DND-41 (cell line): ENCODE data around the gene CDK3.

ENCODE experiments used
- ATAC-seq: fragments of 200-7000 bp; cut with Tn5 transposase; 3 replicates; pipeline ENCODE4 v1.9.1; 2021; ENCODE audit warnings: low read depth; ENCODE audit not compliant: insufficient read depth
- DNase-seq: peaks from one replicate; pipeline ENCODE4 v3.0.0-alpha.2; 2020
- H2AFZ ChIP-seq: 2 replicates; pipeline ENCODE4 v1.6.0; 2012; ENCODE audit warnings: low read depth, low read length
- H3K27ac ChIP-seq: 2 replicates; pipeline ENCODE4 v1.5.1; 2012; ENCODE audit warnings: low read length, inconsistent platforms
- H3K27me3 ChIP-seq: fragments of 200-600 bp; sonication (generic); 2 replicates; pipeline ENCODE4 v1.6.0; 2012; ENCODE audit warnings: low read length, mild to moderate bottlenecking, inconsistent platforms; ENCODE audit not compliant: insufficient read depth, poor library complexity
- H3K36me3 ChIP-seq: 2 replicates; pipeline ENCODE4 v1.5.1; 2012; ENCODE audit warnings: low read length, inconsistent platforms; ENCODE audit not compliant: insufficient read depth
- H3K4me1 ChIP-seq: 2 replicates; pipeline ENCODE4 v1.5.1; 2012; ENCODE audit warnings: mild to moderate bottlenecking, low read length; ENCODE audit not compliant: insufficient read depth
- H3K4me2 ChIP-seq: 2 replicates; pipeline ENCODE4 v1.6.0; 2012; ENCODE audit warnings: mild to moderate bottlenecking, moderate library complexity, low read length, inconsistent platforms; ENCODE audit not compliant: insufficient read depth
- H3K4me3 ChIP-seq, 2 experiments: fragments of 200-600 bp in 1 of 2; shearing (Covaris generic) in 1 of 2; 2 replicates each; pipeline ENCODE4 v1.5.1; 2012 to 2016; ENCODE audit warnings: inconsistent platforms in 2 of 2, low read length in 2 of 2, mild to moderate bottlenecking in 2 of 2, low read depth in 1 of 2, moderate library complexity in 1 of 2
- H3K79me2 ChIP-seq: 2 replicates; pipeline ENCODE4 v1.6.0; 2012; ENCODE audit warnings: low read length, inconsistent platforms; ENCODE audit not compliant: insufficient read depth
- H3K9ac ChIP-seq: 2 replicates; pipeline ENCODE4 v1.6.0; 2012; ENCODE audit warnings: low read depth, mild to moderate bottlenecking, inconsistent platforms, low read length, moderate library complexity
- H3K9me3 ChIP-seq: 2 replicates; pipeline ENCODE4 v1.5.1; 2012; ENCODE audit warnings: low read length, moderate library complexity, mild to moderate bottlenecking, inconsistent platforms; ENCODE audit not compliant: insufficient read depth, severe bottlenecking
- H4K20me1 ChIP-seq: 2 replicates; pipeline ENCODE4 v1.6.0; 2012; ENCODE audit warnings: low read length; ENCODE audit not compliant: insufficient read depth
- EZH2 ChIP-seq: IDR thresholded peaks from 3 replicates; pipeline ENCODE4 v1.6.1; 2012; ENCODE audit warnings: borderline replicate concordance, low read depth, mild to moderate bottlenecking, moderate library complexity, low read length, inconsistent platforms; ENCODE audit not compliant: severe bottlenecking
- TF ChIP-seq, protein P1 (sequence below): IDR thresholded peaks from 2 replicates; pipeline ENCODE4 v1.5.1; 2012; ENCODE audit warnings: borderline replicate concordance, low read length, moderate library complexity, mild to moderate bottlenecking; ENCODE audit not compliant: poor library complexity, severe bottlenecking; ENCODE audit errors: extremely low read depth

Gene CDK3

DNA sequence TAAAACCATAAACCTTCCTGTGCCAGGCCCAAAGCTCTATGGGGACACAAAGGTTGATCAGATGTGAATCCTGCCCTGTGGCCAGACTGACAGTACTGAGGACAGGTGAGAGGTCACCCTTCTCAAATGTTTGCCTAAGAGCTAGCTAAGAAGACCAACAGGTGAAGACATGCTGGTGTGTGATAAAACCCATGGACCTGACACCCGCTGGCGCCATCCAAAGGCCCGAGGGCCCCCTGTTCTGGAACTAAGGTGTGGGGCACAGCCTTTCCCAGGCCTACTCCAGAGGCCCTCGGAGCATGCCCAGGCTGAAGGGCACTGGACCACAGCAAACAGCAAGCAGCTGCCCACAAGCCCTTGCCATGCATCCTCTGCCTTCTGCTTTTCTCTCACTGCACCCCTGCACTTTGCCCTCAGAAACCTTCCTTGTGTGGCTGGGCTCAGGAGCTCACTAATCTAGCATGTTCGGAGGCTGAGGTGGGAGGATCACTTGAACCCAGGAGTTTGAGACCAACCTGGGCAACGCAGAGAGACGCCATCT is 5.2 kb upstream of the CDK3 start:
- no peak overlapping the region for H2AFZ ChIP-seq
- TF ChIP-seq, protein P1, sequence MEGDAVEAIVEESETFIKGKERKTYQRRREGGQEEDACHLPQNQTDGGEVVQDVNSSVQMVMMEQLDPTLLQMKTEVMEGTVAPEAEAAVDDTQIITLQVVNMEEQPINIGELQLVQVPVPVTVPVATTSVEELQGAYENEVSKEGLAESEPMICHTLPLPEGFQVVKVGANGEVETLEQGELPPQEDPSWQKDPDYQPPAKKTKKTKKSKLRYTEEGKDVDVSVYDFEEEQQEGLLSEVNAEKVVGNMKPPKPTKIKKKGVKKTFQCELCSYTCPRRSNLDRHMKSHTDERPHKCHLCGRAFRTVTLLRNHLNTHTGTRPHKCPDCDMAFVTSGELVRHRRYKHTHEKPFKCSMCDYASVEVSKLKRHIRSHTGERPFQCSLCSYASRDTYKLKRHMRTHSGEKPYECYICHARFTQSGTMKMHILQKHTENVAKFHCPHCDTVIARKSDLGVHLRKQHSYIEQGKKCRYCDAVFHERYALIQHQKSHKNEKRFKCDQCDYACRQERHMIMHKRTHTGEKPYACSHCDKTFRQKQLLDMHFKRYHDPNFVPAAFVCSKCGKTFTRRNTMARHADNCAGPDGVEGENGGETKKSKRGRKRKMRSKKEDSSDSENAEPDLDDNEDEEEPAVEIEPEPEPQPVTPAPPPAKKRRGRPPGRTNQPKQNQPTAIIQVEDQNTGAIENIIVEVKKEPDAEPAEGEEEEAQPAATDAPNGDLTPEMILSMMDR = no peak
- no peak for TF ChIP-seq EZH2
- no peaks in the 10 kb centered on the region for H3K9me3 ChIP-seq
- no peak overlapping the region for H3K27ac ChIP-seq
- DNase-seq = no peak
- H4K20me1 ChIP-seq = no peaks in the 10 kb centered on the region
- H3K9ac ChIP-seq = no peak overlapping the region
- no peaks in the 10 kb centered on the region for H3K4me1 ChIP-seq
- no peak for ATAC-seq
- no peak overlapping the region for H3K4me3 ChIP-seq
- H3K79me2 ChIP-seq = no peaks in the 10 kb centered on the region
- peaks cover 14% of the 10 kb centered on the region; the same call in 1 of the 2 replicates for H3K36me3 ChIP-seq
- H3K27me3 ChIP-seq = no peaks in the 10 kb centered on the region
- no peak overlapping the region for H3K4me2 ChIP-seq

DNA sequence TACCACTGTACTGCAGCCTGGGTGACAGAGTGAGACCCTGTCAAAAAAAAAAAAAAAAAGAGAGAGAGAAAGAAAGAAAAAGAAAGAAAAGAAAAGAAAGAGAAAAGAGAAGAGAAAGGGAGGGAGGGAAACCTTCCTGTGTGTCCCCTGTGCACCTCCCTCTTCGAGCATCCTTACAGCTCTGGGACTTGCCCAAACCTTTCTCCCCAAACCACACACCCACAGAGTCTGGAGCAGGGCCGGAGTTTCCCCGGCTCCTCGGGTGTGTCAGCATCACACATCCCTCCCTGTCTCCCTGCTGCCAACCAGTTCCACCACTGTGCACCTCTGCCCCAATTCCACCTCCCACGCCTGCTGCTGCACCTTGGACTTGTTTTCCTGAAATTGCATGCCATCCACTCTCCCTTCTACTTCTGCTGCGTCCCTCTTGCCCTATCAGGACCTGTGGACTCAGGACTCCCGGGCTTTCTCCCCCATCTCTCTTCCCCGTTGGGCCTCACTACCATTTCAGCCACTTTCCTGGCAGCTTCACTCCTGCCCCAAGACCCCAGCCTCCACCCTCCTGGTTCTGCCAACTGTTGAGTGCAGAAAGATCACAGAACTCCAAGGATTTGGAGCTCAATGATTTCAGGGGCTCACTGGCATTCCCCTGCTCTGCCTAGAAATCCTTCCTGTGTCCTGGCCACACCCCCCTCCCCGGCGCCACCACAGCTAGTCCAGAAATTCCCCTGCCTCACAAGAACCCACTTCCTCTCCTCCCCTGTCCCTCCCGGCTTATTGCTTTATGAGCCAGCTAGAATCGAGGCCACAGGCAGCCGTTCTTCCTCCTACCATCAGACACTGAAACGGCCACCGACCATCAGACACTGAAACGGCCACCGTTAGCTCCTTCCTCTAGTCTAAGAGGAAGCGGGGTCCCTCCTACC is 3.7 kb upstream of the CDK3 start:
- H2AFZ ChIP-seq = no peak overlapping the region
- TF ChIP-seq, protein P1 = no peak
- TF ChIP-seq EZH2 = no peak
- no peak overlapping the region for H3K27ac ChIP-seq
- DNase-seq = peak; percentile 39
- no peak overlapping the region for H3K4me2 ChIP-seq
- H3K4me3 ChIP-seq = no peak overlapping the region
- 0 out of 3 replicates have a peak, but pooled peaks have one; percentile 34 for ATAC-seq
- no peaks in the 10 kb centered on the region for H3K27me3 ChIP-seq
- H3K79me2 ChIP-seq = no peaks in the 10 kb centered on the region
- no peaks in the 10 kb centered on the region for H3K9me3 ChIP-seq
- H3K36me3 ChIP-seq = peaks cover 9% of the 10 kb centered on the region; the same call in 1 of the 2 replicates
- no peak overlapping the region for H3K9ac ChIP-seq
- no peaks in the 10 kb centered on the region for H4K20me1 ChIP-seq
- no peaks in the 10 kb centered on the region for H3K4me1 ChIP-seq

DNA sequence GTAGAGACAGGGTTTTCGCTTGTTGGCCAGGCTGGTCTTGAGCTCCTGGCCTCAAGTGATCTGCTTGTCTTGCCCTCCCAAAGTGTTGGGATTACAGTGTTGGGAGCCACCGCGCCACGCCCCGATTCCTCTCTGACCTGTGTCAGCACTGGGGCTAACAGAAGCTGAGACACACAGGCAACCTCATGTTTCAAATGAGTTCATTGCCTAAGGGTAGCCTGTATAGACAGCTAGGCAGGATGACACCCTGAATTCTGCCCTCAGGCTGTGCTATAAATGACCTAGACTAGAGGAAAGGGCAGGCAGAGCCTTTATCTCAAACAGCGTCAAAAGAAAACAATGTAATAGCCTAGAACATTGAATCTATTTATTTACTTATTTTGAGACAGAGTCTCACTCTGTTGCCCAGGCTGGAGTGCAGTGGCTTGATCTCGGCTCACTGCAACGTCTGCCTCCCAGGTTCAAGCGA is 2.3 kb upstream of the CDK3 start:
- H3K9me3 ChIP-seq = no peaks in the 10 kb centered on the region
- H2AFZ ChIP-seq = no peak overlapping the region
- H3K4me2 ChIP-seq = no peak overlapping the region
- ATAC-seq = no peak
- no peak overlapping the region for H3K4me3 ChIP-seq
- no peaks in the 10 kb centered on the region for H3K79me2 ChIP-seq
- TF ChIP-seq EZH2 = no peak
- TF ChIP-seq, protein P1 = no peak
- no peak overlapping the region for H3K27ac ChIP-seq
- H3K9ac ChIP-seq = no peak overlapping the region
- peaks cover 12% of the 10 kb centered on the region; the same call in 1 of the 2 replicates for H3K36me3 ChIP-seq
- no peaks in the 10 kb centered on the region for H4K20me1 ChIP-seq
- DNase-seq = no peak
- no peaks in the 10 kb centered on the region for H3K4me1 ChIP-seq
- H3K27me3 ChIP-seq = no peaks in the 10 kb centered on the region
